Activated CD4-positive, alpha-beta T cell treated with anti-CD3 and anti-CD28 coated beads for 48 hours (primary cell): ENCODE results near the gene RDX.
"Not testable (repeated sequence)": the region's sequence is repeated elsewhere in the genome, so short reads cannot be mapped to it uniquely, and the experiment has no call there.

ENCODE experiments used
- DNase-seq: peaks from one replicate; pipeline ENCODE4 v3.0.0-alpha.2; 2020

RDX gene

DNA sequence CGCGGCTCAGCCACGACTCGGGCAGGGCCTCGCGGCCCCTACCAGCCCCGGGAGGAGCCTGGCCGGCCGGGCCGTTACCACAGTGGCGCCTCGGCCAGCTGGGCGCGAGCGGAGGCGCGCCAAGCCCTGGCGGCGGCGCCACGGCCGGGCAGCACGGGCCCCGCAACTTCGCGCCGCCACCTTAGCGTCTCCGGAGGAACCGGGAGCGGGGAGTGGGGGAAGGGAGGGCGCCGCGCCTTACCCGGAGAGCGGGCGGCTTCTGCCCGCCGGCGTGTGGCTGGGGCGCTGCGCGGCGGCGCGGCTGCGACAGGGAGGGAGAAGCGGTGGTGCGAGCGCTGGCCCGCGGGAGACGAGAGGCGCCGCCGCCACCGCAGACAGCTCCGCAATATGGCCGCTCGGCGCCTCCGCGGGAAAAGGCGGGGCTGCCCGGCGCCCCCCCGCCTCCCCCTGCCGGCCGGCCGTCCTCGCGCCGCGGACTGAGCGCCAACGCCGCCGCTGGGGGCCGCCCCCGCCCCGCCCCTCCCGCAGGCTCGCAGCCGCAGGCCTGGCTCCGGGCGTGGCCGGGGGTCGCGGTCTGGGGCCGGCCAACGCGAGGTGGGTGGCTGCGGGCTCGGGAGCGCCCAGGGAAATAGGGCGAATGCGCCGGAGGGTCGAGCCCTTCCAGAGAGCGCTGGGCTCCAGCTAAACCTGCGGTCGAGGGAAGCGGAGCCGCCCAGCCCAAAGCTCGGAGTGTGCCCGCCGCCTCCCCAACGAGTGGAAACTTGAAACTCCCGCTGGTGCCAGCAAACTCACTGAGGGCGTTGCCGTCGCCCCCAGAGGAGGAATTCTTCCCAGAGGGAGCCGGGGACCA is at the start of gene RDX:
Gene RDX, minus strand, starts transcription at position 389 of the 850 bp plus-strand sequence. CDS start 16,922 bp downstream, outside the sequence.
- peak; percentile 68 for DNase-seq

- no peak for DNase-seq
Observed at GRCh38 chr11:110345743-110346142, 49.3 kb upstream of the RDX start.

- DNase-seq, result no peak
Observed at GRCh38 chr11:110340436-110340835, 44.0 kb upstream of the RDX start.

DNA sequence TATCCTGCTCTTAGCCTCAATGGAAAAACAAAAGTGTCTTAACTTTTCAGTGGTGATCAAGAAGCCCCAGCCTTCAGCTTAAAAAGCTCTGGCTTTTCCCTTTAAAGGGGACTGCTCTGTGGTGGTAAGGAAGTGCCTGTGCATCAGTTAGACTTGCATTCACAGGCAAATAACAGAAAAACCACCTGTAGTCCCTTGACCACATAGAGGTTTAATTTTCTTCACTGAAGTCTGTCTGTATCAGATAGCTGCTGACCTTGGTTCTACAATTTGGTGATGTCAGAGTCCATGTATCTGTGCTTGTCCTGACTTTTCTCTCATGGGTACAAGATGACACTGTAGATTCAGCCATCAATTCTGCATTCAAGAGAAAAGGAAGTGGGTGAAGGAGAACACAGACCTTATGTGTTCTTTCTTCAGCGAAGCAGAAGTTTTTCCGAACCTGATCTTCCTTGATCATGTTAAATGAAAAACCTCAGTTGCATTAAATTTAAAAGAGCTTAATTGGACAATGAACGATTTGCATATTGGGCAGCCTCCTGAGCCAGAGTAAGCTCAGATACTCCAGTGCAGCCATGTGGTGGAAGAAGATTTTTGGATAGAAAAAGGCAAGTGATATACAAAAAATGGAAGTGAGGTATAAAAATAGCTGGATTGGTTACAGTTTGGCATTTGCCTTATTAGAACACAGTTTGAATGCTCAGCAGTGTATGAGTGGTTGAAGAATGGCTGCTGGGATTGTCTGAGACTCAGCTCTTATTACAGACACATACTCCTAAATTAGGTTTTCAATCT is 43.2 kb upstream of the RDX start:
- no peak for DNase-seq

DNA sequence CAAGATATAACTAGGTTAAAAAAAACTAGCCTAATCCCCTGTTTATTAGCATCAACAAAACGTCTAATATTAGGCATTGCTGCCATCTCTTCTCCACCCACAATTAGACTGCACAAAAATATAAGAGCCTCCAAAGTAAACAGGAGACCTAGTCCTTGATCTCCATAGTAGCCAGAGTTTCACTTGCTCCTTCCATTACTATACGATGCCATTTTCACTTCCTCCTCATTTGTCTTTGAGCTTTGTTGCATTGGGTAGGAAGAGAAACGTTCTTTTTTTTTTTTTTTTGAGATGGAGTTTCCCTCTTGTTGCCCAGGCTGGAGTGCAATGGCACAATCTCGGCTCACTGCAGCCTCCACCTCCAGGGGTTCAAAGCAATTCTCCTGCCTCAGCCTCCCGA is 42.3 kb upstream of the RDX start:
- DNase-seq, result no peak

GRCh38 chr11:110337570-110338193 is 41.3 kb upstream of the RDX start:
- DNase-seq, result peak; percentile 59

- DNase-seq, result no peak
Observed at GRCh38 chr11:110336054-110336453, 39.6 kb upstream of the RDX start.

- no peak for DNase-seq
Observed at GRCh38 chr11:110335358-110335757, 38.9 kb upstream of the RDX start.

GRCh38 chr11:110331626-110332025 is 35.2 kb upstream of the RDX start:
- no peak for DNase-seq

DNA sequence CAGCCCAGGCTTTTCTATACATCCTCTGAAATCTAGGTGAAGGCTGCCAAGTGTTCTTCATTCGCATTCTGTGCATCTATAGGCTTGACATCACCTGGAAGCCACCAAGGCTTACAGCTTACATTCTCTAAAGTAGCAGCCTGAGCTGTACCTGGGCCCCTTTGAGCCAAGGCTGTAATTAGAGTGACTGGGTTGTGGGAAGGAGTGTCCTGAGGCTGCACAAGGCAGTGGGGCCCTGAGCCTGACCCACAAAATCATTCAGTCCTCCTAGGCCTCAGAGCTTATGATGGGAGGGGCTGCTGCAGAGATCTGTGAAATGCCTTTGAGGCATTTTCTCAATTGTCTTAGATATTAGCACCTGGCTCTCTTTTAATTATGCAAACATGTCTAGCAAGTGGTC is 33.0 kb upstream of the RDX start:
- DNase-seq, result no peak

DNA sequence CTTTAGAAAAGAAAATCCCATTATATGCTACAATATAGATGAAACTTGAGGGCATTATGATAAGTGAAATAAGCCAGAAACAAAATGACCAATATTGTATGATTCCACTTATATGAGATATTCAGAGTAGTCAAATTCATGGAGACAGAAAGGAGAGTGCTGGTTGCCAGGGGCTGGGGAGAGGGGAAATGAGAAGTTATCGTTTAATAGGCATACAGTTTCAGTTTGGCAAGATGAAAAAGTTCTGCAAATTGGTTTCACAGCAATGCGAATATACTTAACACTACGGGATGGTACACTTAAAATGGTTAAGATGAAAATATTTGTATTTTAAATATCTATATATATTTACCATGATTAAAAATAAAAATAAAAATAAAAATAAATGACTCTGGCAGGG is 31.1 kb upstream of the RDX start:
- DNase-seq, result no peak

GRCh38 chr11:110323786-110324185 is 27.4 kb upstream of the RDX start:
- DNase-seq, result no peak

DNA sequence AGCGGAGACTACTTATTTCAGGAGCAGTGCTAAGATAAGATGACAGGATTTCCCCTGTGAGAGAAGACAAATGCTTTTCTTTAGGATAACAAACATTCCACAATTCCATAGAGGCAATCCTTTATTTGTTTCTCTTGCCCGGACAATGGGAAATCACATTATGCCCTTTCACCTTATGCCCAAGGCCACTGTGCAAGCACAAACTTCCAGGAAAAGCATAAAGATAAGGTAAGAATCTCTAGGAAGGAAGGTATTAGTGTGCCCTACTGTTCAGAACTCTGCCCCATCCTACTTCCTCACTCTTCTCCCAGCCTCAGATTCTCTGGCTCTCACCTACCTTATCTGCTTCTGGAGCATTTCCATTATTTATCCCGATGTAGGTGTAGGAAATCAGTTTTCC is 23.1 kb upstream of the RDX start:
- no peak for DNase-seq

GRCh38 chr11:110318638-110319404 is 22.4 kb upstream of the RDX start:
- no peak for DNase-seq

DNA sequence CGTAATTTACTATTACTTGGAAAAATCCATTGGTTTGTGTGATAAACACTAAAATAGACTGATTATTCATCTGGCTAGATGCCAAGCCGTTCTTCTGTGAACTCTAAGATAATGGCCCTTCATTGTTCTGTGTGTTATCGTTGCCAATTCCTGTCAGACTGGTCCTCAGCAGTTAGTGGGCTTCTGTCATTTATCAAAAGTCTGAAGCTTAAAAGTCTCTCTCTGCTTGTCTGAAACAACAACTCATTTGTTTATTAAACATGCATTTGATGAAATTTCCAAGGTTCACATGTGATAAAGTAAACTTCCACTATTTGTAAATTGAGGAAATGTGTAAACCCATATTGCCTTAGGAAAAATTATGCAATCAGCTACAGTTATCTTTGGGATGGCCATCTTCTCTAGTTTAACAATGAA is 21.1 kb upstream of the RDX start:
- no peak for DNase-seq

DNA sequence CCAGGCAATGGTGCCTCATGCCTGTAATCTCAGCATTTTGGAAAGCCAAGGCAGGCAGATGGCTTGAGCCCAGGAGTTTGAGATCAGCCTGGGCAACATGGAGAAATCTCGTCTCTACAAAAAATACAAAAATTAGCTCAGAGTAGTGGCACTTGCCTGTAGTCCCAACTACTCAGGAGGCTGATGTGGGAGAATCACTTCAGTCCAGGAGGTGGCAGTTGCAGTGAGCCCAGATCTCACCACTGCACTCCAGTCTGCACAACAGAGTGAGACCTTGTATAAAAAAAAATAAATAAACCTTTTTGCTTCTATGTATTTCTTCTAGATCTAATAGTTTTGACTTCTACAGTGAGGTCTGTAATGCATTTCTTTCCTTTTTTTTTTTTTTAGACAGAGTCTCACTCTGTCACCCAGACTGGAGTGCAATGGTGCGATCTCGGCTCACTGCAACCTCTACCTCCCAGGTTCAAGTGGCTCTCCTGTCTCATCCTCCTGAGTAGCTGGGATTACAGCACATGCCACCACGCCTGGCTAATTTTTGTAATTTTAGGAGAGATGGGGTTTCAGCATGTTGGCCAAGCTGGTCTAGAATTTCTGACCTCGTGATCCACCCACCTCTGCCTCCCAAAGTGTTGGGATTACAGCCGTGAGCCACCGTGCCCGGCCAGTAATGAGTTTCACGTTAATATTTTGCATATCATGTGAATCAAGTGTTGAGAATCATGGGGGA is 18.1 kb upstream of the RDX start:
- DNase-seq, result no peak

DNA sequence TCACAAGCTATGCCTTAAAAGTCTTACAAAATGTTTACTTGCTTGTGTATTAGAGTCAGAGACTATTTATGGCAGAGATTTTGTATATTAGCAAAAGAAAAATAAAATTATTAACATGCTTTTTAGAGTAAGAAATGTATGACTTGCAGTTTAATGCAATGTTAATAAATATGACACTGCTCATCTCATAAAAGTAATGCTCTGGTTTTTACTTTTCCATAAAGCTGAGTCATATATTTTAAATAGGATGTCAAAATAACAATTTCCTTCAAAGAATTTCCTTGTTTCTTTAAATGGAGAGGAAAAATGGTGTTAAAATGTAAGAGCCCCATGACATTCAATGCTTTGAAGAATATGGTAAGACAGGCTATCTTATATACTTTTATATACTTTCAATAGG is 16.3 kb upstream of the RDX start:
- DNase-seq, result no peak

DNA sequence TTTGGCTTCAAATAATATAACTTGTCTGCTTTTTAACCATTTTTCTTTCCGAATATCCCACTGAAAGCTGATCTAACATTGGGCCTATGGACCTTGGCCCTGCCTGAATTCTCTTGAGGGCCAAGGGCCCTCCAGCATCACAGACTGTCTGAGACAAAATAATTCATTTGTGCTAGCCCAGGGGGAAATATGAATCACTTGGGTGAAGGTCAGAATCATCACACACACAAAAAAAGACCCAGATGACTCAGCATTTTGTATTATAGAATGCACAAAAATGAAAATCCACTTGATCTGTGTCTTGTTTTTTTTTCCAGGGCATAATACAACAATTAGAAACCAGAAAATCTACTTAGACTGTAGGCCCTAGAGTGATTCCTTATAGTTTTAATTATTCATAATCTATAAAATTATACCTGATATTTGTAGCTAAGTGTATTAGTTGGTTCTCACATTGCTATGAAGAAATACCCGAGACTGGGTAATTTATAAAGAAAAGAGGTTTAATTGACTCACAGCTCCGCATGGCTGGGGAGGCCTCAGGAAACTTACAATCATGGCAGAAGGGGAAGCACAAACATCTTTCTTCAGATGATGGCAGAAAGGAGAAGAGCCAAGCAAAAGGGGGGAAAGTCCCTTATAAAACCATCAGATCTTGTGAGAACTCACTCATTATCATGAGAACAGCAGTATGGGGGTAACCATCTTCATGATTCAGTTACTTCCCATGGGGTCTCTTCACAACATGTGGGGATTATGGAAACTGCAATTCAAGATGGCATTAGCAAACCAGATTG is 15.6 kb upstream of the RDX start:
- no peak for DNase-seq

DNA sequence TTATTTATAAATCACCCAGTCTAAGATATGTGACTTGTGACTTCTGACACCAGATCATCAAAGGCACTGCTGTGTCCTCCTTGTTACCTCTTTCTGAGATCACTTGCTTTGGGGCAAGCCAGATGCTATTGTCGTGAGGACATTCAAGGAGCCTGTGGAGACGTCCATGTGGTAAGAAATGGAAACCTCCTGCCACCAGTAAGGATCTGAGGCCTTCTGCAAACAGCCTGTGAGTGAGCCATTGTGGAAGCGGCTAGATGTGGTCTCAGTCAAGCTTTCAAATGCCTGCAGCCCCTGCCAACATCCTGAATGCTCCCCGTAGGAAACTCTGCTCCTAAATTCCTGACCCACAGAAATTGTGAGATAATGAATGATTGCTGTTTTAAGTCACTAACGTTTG is 11.7 kb upstream of the RDX start:
- DNase-seq, result no peak

DNA sequence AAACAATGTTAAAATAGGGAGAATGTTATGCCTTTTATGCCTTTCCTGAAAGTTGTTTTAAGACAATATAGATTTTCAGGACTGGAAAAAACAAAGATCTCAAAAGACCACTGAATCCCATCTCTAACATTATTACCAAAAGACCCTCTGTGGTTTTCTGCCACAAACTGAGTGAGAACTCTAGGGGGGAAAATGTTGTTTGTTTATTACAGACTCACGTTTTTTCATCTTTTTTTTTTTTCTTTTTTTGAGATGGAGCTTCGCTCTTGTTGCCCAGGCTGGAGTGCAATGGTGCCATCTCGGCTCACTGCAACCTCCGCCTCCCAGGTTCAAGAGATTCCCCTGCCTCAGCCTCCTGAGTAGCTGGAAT is 9.6 kb upstream of the RDX start:
- DNase-seq, result not testable (repeated sequence)
